WTC11 (cell line): ENCODE results near the gene IL17RB. TPM values are rescaled to one million over a fixed set of nuclear protein-coding genes. Genes with fewer than 3 reads are reported as not detected.

Source experiments
- ATAC-seq: fragments of 200-7000 bp; cut with Tn5 transposase; 2 replicates; pipeline ENCODE4 v1.10.0; 2021; ENCODE audit warnings: mild to moderate bottlenecking, moderate library complexity
- CTCF ChIA-PET: fragments of 300-600 bp; sonication (Branson Sonifier 250); formaldehyde crosslinking; loops from one replicate; lab custom pipeline; 2021; ENCODE audit warnings: antibody characterized with exemption; lab: Charles Lee
- POLR2A ChIA-PET: fragments of 350-600 bp; sonication (Branson Sonifier 250); formaldehyde crosslinking; loops from one replicate; lab custom pipeline; 2021; ENCODE audit warnings: antibody characterized with exemption; lab: Charles Lee
- DNase-seq: peaks from one replicate; pipeline ENCODE4 v3.0.0; 2021; ENCODE audit warnings: low spot score
- H3K27ac Mint-ChIP-seq: 2 replicates; pipeline ENCODE4 v1.8.0; 2021; ENCODE audit warnings: mixed read lengths
- H3K27me3 Mint-ChIP-seq: 2 replicates; pipeline ENCODE4 v1.8.0; 2021; ENCODE audit warnings: low read depth, mild to moderate bottlenecking, moderate library complexity, mixed read lengths
- H3K36me3 Mint-ChIP-seq: 2 replicates; pipeline ENCODE4 v1.8.0; 2021; ENCODE audit warnings: mixed read lengths
- H3K4me1 Mint-ChIP-seq: 2 replicates; pipeline ENCODE4 v1.8.0; 2022; ENCODE audit warnings: mixed read lengths
- H3K4me3 Mint-ChIP-seq: 2 replicates; pipeline ENCODE4 v1.8.0; 2021; ENCODE audit warnings: mild to moderate bottlenecking, moderate library complexity, mixed read lengths
- H3K9me3 Mint-ChIP-seq: 2 replicates; pipeline ENCODE4 v1.8.0; 2021; ENCODE audit warnings: mixed read lengths
- CREM ChIP-seq: sonication (generic); formaldehyde crosslinking; IDR thresholded peaks from 2 replicates; pipeline ENCODE4 v1.8.1; 2022; ENCODE audit warnings: mild to moderate bottlenecking, missing genetic modification reagents, moderate library complexity
- ERG ChIP-seq: fragments of 250-450 bp; sonication (Bioruptor Pico); IDR thresholded peaks from 2 replicates; pipeline ENCODE4 v1.8.0; 2021; ENCODE audit warnings: mild to moderate bottlenecking
- FOXP4 ChIP-seq: sonication (generic); formaldehyde crosslinking; IDR thresholded peaks from 2 replicates; pipeline ENCODE4 v1.8.0; 2022; ENCODE audit warnings: mild to moderate bottlenecking, missing genetic modification reagents
- GRHL2 ChIP-seq: fragments of 250-450 bp; sonication (Bioruptor Pico); IDR thresholded peaks from 2 replicates; pipeline ENCODE4 v1.8.0; 2022; ENCODE audit warnings: mild to moderate bottlenecking, moderate library complexity; ENCODE audit not compliant: insufficient replicate concordance, severe bottlenecking
- HMGA2 ChIP-seq: fragments of 250-450 bp; sonication (Bioruptor Pico); IDR thresholded peaks from 2 replicates; pipeline ENCODE4 v1.4.0; 2021; ENCODE audit warnings: mild to moderate bottlenecking, moderate library complexity
- IRF2 ChIP-seq: sonication (generic); formaldehyde crosslinking; IDR thresholded peaks from 2 replicates; pipeline ENCODE4 v1.8.0; 2022; ENCODE audit warnings: low read depth, missing genetic modification reagents, borderline replicate concordance
- NR2C2 ChIP-seq: sonication (generic); formaldehyde crosslinking; IDR thresholded peaks from 2 replicates; pipeline ENCODE4 v1.8.0; 2022; ENCODE audit warnings: mild to moderate bottlenecking, missing genetic modification reagents
- PRRX2 ChIP-seq: fragments of 250-450 bp; sonication (Bioruptor Pico); IDR thresholded peaks from 2 replicates; pipeline ENCODE4 v1.8.0; 2021; ENCODE audit warnings: mild to moderate bottlenecking
- RORB ChIP-seq: fragments of 250-450 bp; sonication (Bioruptor Pico); IDR thresholded peaks from 2 replicates; pipeline ENCODE4 v1.9.0; 2021; ENCODE audit warnings: mild to moderate bottlenecking
- SOX15 ChIP-seq: fragments of 250-450 bp; sonication (Bioruptor Pico); IDR thresholded peaks from 2 replicates; pipeline ENCODE4 v1.9.0; 2021; ENCODE audit warnings: mild to moderate bottlenecking
- total RNA-seq: library from RNA; stranded (reverse); gene quantifications from 3 replicates; pipeline ENCODE4 v1.2.3, GENCODE V29; 2021
- TF ChIP-seq, protein P1 (sequence below): sonication (generic); formaldehyde crosslinking; IDR thresholded peaks from 2 replicates; pipeline ENCODE4 v1.8.1; 2022; ENCODE audit warnings: mild to moderate bottlenecking, missing genetic modification reagents, moderate library complexity, borderline replicate concordance
- TF ChIP-seq, protein P2 (sequence below): fragments of 250-450 bp; sonication (Bioruptor Pico); conservative IDR thresholded peaks from 2 replicates; pipeline ENCODE4 v1.9.0; 2021; ENCODE audit warnings: mild to moderate bottlenecking
- TF ChIP-seq, protein P3 (sequence below): fragments of 250-450 bp; sonication (Bioruptor Pico); IDR thresholded peaks from 2 replicates; pipeline ENCODE4 v1.9.0; 2021; ENCODE audit warnings: mild to moderate bottlenecking

Gene IL17RB
- total RNA-seq, 1 experiment from 2014 or later: 5.6 TPM

GRCh38 chr3:53830944-53831343 lies 15.4 kb upstream of the IL17RB start (continued):
- TF ChIP-seq, protein P1, sequence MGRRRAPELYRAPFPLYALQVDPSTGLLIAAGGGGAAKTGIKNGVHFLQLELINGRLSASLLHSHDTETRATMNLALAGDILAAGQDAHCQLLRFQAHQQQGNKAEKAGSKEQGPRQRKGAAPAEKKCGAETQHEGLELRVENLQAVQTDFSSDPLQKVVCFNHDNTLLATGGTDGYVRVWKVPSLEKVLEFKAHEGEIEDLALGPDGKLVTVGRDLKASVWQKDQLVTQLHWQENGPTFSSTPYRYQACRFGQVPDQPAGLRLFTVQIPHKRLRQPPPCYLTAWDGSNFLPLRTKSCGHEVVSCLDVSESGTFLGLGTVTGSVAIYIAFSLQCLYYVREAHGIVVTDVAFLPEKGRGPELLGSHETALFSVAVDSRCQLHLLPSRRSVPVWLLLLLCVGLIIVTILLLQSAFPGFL (CRISPR knock-in tag): no peak
- TF ChIP-seq IRF2 (CRISPR knock-in tag) (no peak), SOX15 (no peak), HMGA2 (CRISPR knock-in tag) (no peak), NR2C2 (CRISPR knock-in tag) (no peak), PRRX2 (CRISPR knock-in tag) (no peak), CREM (CRISPR knock-in tag) (no peak)
- TF ChIP-seq, all 79 proteins: peak for 0

- POLR2A ChIA-PET: no interaction called here
- no peaks in the 10 kb centered on the region for H3K9me3 Mint-ChIP-seq
- CTCF ChIA-PET: interaction anchor here (1.1 kb wide), 1 partner anchor 12 kb away, joined by 3 read pairs; no protein-coding TSS in a partner anchor
Measured at GRCh38 chr3:53833053-53833645, 13.2 kb upstream of the IL17RB start.

More at GRCh38 chr3:53833053-53833645, 13.2 kb upstream of the IL17RB start:
- H3K4me3 Mint-ChIP-seq: no peak overlapping the region
- no peaks in the 10 kb centered on the region for H3K36me3 Mint-ChIP-seq
- H3K27ac Mint-ChIP-seq: no peak overlapping the region
- no peak for DNase-seq
- no peaks in the 10 kb centered on the region for H3K27me3 Mint-ChIP-seq
- H3K4me1 Mint-ChIP-seq: no peaks in the 10 kb centered on the region
- TF ChIP-seq, protein P2, sequence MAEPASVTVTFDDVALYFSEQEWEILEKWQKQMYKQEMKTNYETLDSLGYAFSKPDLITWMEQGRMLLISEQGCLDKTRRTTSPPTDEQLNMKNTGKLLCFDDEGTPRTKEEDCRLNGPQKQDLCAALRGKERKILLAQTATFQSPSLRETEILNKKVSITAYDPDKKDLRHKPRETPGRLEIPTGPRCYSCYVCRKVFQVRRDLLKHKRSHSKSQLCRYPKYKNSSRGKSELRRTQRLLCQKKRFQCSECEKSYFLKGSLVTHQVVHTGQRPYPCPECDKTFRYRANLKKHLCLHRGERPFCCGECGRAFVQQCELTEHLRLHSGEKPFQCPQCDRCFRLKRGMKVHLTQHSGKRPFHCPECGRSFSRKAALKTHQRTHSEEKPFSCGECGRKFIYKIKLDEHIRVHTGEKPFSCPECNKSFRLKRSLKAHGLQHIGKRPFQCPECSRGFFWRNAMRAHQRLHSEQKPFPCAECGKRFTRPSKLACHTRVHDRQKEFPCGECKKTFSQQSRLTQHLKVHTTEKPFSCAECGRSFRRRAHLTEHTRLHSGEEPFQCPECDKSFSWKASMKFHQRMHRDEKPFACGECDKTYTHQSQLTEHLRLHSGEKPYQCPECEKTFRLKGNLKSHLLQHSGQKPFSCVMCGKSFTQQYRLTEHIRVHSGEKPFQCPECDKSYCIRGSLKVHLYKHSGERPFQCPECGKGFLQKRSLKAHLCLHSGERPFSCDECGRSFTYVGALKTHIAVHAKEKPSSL (CRISPR knock-in tag): no peak
- TF ChIP-seq GRHL2 (CRISPR knock-in tag) (no peak), NR2C2 (CRISPR knock-in tag) (no peak), IRF2 (CRISPR knock-in tag) (no peak), FOXP4 (CRISPR knock-in tag) (no peak), RORB (CRISPR knock-in tag) (no peak), ERG (CRISPR knock-in tag) (no peak)
- TF ChIP-seq, protein P3, sequence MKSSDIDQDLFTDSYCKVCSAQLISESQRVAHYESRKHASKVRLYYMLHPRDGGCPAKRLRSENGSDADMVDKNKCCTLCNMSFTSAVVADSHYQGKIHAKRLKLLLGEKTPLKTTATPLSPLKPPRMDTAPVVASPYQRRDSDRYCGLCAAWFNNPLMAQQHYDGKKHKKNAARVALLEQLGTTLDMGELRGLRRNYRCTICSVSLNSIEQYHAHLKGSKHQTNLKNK (CRISPR knock-in tag): no peak
- peak; percentile 65 for ATAC-seq
